ENCODE measurements around the gene PRKAR1B. TPM values are rescaled to one million over a fixed set of nuclear protein-coding genes. Genes with fewer than 3 reads are reported as not detected.

Gene PRKAR1B
- total RNA-seq, 1 experiment from 2014 or later, result 9.6 TPM

DNA sequence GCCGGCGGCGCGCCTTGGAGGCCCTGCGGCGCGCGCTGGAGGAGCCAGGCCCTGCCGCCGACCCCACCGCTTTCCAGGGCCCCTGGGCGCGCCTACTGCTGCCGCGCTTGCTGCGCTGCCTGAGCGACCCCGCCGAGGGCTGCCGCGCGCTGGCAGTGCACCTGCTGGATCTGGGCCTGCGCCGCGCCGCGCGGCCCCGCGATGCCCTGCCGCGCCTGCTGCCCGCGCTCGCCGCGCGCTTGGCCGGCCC lies 302 bp downstream of the PRKAR1B start:
- H3K9me3 ChIP-seq (ENCODE audit: low read length), result peaks cover 10% of the 10 kb centered on the region
- DNase-seq, result no peak
- peaks cover 22% of the 10 kb centered on the region for H3K4me1 ChIP-seq (ENCODE audit: low read length)
- no peaks in the 10 kb centered on the region for H4K20me1 ChIP-seq (ENCODE audit: insufficient read depth, low read depth, low read length)
- H3K79me2 ChIP-seq (ENCODE audit: low read length), result peaks cover 70% of the 10 kb centered on the region
- peak overlapping the region; percentile 86 for H3K4me3 ChIP-seq (ENCODE audit: low read length)
- peaks cover 51% of the 10 kb centered on the region for H3K36me3 ChIP-seq (ENCODE audit: insufficient read depth, low read length)
- H3K27ac ChIP-seq (ENCODE audit: low read length), result no peak overlapping the region
- H3K9ac ChIP-seq (ENCODE audit: low read length), result peak overlapping the region; percentile 90
- H3K9me2 ChIP-seq (replicated peaks; ENCODE audit: insufficient read depth, low read length), result no peaks in the 10 kb centered on the region
- H3K4me2 ChIP-seq (ENCODE audit: low read depth, low read length, poor library complexity, severe bottlenecking), result peak overlapping the region; percentile 93
- H3K27me3 ChIP-seq (ENCODE audit: low read length), result no peaks in the 10 kb centered on the region
- no peak overlapping the region for H2AFZ ChIP-seq (ENCODE audit: low read length)

DNA sequence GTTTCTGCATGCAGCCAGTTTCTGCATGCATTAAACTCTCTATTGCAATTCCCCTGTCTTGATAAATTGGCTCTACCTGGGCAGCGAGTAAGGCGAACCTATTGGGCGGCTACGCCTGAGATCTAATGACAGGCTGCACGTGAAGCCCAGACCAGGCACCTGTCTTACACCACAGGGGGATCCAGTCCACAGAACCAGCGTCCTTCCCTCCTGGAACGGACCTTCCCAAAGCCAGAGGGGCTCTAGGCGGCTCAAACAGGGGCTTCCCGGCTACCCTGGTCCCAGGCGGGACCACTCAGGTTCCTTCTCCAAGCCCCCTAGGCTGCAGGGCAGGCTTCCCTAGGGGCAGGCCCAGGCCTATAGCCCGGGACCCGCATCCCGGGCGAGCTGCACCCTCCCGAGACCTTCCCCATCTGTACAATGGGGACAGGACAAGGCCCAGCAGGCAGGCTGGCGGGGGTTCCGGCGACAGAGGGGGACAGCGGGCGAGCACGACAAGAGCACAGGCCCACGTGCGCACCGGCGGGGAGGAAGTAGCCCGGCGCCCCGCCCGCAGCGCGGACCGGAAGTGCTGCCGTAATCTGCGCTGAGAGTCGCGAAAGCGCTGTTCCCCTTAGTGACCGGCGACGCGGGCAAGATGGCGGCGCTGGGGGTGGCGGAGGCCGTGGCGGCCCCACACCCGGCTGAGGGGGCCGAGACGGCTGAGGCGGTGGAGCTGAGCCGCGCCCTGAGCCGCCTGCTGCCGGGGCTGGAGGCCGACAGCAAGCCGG lies 812 bp downstream of the PRKAR1B start, which contains the start of gene DNAAF5:
Gene DNAAF5, plus strand, starts transcription at position 616 of the 770 bp plus-strand sequence. Its CDS starts 22 bp downstream, at position 638.
- Histone ChIP-seq H3K27ac (ENCODE audit: low read length) (peak within 1 kb of the TSS; percentile 44; the same call in 1 of the 2 replicates), H3K9me3 (ENCODE audit: low read length) (peaks cover 10% of the 10 kb centered on the region), H3K4me3 (ENCODE audit: low read length) (peak within 1 kb of the TSS; percentile 86), H3K79me2 (ENCODE audit: low read length) (peaks cover 69% of the 10 kb centered on the region), H3K4me2 (ENCODE audit: low read depth, low read length, poor library complexity, severe bottlenecking) (peak within 1 kb of the TSS; percentile 93), H3K36me3 (ENCODE audit: insufficient read depth, low read length) (peaks cover 49% of the 10 kb centered on the region), H3K9me2 (replicated peaks; ENCODE audit: insufficient read depth, low read length) (no peaks in the 10 kb centered on the region), H3K9ac (ENCODE audit: low read length) (peak within 1 kb of the TSS; percentile 90), H2AFZ (ENCODE audit: low read length) (no peak within 1 kb of the TSS), H3K4me1 (ENCODE audit: low read length) (peaks cover 22% of the 10 kb centered on the region), H3K27me3 (ENCODE audit: low read length) (no peaks in the 10 kb centered on the region), H4K20me1 (ENCODE audit: insufficient read depth, low read depth, low read length) (no peaks in the 10 kb centered on the region)
- DNase-seq, result peak; percentile 97

DNA sequence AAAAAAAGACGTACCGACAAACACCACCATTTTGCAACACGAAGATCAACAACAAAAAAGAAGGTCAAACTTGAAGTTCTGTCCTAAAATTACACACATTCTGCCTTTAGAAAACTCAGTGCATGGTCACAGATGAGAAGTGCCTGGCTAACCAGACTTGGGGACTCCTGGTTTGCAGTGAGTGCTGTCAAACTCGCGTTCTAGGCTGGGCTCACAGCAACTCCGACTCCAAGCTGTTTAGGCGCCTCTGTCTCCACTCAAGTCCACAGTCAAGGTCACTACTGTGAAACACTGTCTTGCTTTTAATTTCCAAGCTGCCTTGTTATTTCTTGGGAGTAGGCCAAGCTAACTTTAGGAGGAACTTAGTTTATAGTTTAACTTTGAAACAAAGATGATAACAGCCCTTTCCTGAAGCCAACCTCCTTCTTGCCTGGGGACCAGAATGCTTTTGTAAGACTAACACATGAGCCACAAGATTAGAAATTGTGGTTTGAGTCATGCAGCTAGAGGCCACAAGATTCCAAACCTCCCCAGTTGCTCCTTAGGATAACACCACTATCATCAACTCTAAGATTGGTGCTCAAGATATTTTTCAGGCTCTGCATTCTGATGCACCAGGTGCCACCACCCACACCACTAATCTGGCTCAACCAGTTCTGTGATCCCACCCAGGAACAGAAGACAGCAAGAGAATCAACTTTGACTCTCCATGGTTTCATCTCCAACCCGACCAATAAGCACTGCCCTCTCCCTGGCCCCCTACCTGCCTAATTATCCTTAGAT lies 1.7 kb downstream of the PRKAR1B start:
- Histone ChIP-seq H3K27ac (ENCODE audit: low read length) (no peak overlapping the region; the same call in 1 of the 2 replicates), H3K9ac (ENCODE audit: low read length) (peak overlapping the region; percentile 90)
- DNase-seq, result no peak

DNA sequence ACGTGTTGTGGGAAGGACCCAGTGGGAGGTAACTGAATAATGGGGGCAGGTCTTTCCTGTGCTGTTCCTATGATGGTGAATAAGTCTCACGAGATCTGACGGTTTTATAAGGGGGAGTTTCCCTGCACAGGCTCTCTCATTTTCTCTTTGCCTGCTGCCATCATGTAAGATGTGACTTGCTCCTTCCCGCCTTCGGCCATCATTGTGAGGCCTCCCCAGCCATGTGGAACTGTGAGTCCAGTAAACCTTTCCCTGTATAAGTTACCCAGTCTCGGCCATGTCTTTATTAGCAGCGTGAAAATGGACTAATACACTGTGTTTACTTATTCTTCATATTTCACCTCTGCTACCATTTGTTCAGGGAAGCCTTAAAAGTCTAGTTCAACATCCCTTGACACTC lies 2.8 kb downstream of the PRKAR1B start:
- peaks cover 36% of the 10 kb centered on the region for H3K36me3 ChIP-seq (ENCODE audit: insufficient read depth, low read length)
- no peak overlapping the region for H3K4me2 ChIP-seq (ENCODE audit: low read depth, low read length, poor library complexity, severe bottlenecking)
- no peaks in the 10 kb centered on the region for H4K20me1 ChIP-seq (ENCODE audit: insufficient read depth, low read depth, low read length)
- no peak overlapping the region for H3K27ac ChIP-seq (ENCODE audit: low read length)
- H3K79me2 ChIP-seq (ENCODE audit: low read length), result peaks cover 79% of the 10 kb centered on the region
- H3K4me1 ChIP-seq (ENCODE audit: low read length), result peaks cover 22% of the 10 kb centered on the region
- 0 out of 2 replicates have a peak overlapping the region, but pooled peaks have one; percentile 22 for H3K4me3 ChIP-seq (ENCODE audit: low read length)
- H3K27me3 ChIP-seq (ENCODE audit: low read length), result no peaks in the 10 kb centered on the region
- no peak overlapping the region for H2AFZ ChIP-seq (ENCODE audit: low read length)
- DNase-seq, result no peak
- H3K9ac ChIP-seq (ENCODE audit: low read length), result no peak overlapping the region
- H3K9me3 ChIP-seq (ENCODE audit: low read length), result peaks cover 10% of the 10 kb centered on the region
- H3K9me2 ChIP-seq (replicated peaks; ENCODE audit: insufficient read depth, low read length), result no peaks in the 10 kb centered on the region

More for the DNA sequence above, 1.7 kb downstream of the PRKAR1B start:
- Histone ChIP-seq H2AFZ (ENCODE audit: low read length) (no peak overlapping the region), H3K27me3 (ENCODE audit: low read length) (no peaks in the 10 kb centered on the region), H3K4me2 (ENCODE audit: low read depth, low read length, poor library complexity, severe bottlenecking) (peak overlapping the region; percentile 93), H3K9me2 (replicated peaks; ENCODE audit: insufficient read depth, low read length) (no peaks in the 10 kb centered on the region), H4K20me1 (ENCODE audit: insufficient read depth, low read depth, low read length) (no peaks in the 10 kb centered on the region), H3K4me1 (ENCODE audit: low read length) (peaks cover 22% of the 10 kb centered on the region), H3K36me3 (ENCODE audit: insufficient read depth, low read length) (peaks cover 45% of the 10 kb centered on the region), H3K9me3 (ENCODE audit: low read length) (peaks cover 10% of the 10 kb centered on the region), H3K79me2 (ENCODE audit: low read length) (peaks cover 72% of the 10 kb centered on the region), H3K4me3 (ENCODE audit: low read length) (peak overlapping the region; percentile 86)

DNA sequence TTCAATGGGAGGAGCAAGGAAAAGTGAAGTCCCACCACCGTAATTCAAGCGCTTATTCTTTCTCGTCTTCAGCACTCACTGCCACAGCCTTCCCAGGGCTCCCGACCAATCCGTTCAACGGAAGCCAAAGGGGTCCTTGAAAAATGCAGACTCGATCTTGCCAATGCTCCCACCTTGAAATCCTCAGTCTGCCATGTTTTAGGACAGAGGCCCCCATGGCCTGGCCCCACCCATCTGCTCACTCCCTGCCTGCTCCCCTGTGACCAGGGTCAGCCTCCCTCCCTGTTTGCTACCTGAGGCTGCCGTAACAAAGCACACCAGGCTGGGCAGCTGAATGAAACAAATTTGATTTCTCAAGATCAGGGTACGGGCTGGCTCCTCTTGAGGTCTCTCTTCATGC lies 3.5 kb downstream of the PRKAR1B start:
- peaks cover 73% of the 10 kb centered on the region for H3K79me2 ChIP-seq (ENCODE audit: low read length)
- H3K36me3 ChIP-seq (ENCODE audit: insufficient read depth, low read length), result peaks cover 36% of the 10 kb centered on the region

DNA sequence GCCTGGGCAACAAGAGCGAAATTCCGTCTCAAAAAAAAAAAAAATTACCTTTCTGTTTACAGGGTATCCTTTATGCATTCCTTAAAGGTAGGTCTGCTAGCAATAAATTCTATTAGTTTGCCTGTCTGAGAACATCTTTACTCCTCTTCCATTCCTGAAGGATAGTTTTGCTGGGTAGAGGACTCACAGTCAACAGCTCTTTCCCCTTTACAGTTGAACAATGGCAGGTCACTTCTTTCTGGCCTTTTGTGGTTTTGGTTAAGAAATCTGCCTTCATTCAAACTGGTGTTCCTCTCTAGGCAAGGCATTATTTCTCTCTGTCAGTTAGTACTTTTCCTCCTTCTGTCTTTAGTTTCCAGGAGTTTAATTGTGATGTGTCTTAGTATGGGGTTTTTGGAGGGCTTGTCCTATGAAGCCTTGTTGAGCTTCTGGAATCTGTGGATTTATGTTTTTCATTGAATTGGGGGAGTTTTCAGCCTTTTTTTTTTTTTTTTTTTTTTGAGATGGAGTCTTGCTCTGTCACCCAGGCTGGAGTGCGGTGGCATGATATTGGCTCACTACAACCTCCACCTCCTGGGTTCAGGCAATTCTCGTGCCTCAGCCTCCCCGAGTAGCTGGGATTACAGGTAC lies 5.3 kb downstream of the PRKAR1B start:
- Histone ChIP-seq H3K9ac (ENCODE audit: low read length) (no peak overlapping the region), H4K20me1 (ENCODE audit: insufficient read depth, low read depth, low read length) (no peaks in the 10 kb centered on the region), H3K4me3 (ENCODE audit: low read length) (no peak overlapping the region), H3K79me2 (ENCODE audit: low read length) (peaks cover 62% of the 10 kb centered on the region), H3K27me3 (ENCODE audit: low read length) (no peaks in the 10 kb centered on the region), H3K9me2 (replicated peaks; ENCODE audit: insufficient read depth, low read length) (no peaks in the 10 kb centered on the region), H3K4me1 (ENCODE audit: low read length) (peaks cover 13% of the 10 kb centered on the region), H2AFZ (ENCODE audit: low read length) (no peak overlapping the region), H3K4me2 (ENCODE audit: low read depth, low read length, poor library complexity, severe bottlenecking) (no peak overlapping the region), H3K36me3 (ENCODE audit: insufficient read depth, low read length) (peaks cover 36% of the 10 kb centered on the region), H3K9me3 (ENCODE audit: low read length) (peaks cover 10% of the 10 kb centered on the region), H3K27ac (ENCODE audit: low read length) (no peak overlapping the region)
- peak; percentile 58 for DNase-seq

More for the DNA sequence above, 3.5 kb downstream of the PRKAR1B start:
- Histone ChIP-seq H3K4me2 (ENCODE audit: low read depth, low read length, poor library complexity, severe bottlenecking) (no peak overlapping the region), H3K27me3 (ENCODE audit: low read length) (no peaks in the 10 kb centered on the region), H3K4me1 (ENCODE audit: low read length) (peaks cover 22% of the 10 kb centered on the region), H3K27ac (ENCODE audit: low read length) (no peak overlapping the region), H2AFZ (ENCODE audit: low read length) (no peak overlapping the region), H3K9ac (ENCODE audit: low read length) (no peak overlapping the region), H3K9me2 (replicated peaks; ENCODE audit: insufficient read depth, low read length) (no peaks in the 10 kb centered on the region), H3K9me3 (ENCODE audit: low read length) (peaks cover 10% of the 10 kb centered on the region), H4K20me1 (ENCODE audit: insufficient read depth, low read depth, low read length) (no peaks in the 10 kb centered on the region), H3K4me3 (ENCODE audit: low read length) (no peak overlapping the region)
- DNase-seq, result no peak

DNA sequence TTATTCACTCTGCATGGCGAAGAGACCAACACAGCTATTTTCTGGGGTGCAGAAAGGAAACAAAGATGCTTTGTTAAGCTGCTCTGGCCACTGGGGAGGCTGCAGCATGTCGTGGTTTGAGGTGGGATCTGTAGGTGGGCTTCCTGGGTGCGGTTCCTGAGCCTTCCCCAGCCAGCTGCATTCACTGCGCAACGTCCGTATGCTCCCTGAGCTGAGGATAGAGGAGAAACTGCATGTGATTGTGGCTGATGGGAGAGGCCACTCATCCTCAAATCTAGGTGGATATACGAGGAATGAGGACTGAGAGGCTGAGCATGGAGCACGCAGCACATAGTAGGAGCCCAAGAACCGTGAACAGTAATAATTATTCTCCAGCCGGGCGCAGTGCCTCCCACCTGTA lies 10.4 kb downstream of the PRKAR1B start:
- Histone ChIP-seq H3K9me2 (replicated peaks; ENCODE audit: insufficient read depth, low read length) (no peaks in the 10 kb centered on the region), H3K4me1 (ENCODE audit: low read length) (no peaks in the 10 kb centered on the region), H3K9ac (ENCODE audit: low read length) (no peak overlapping the region)

DNA sequence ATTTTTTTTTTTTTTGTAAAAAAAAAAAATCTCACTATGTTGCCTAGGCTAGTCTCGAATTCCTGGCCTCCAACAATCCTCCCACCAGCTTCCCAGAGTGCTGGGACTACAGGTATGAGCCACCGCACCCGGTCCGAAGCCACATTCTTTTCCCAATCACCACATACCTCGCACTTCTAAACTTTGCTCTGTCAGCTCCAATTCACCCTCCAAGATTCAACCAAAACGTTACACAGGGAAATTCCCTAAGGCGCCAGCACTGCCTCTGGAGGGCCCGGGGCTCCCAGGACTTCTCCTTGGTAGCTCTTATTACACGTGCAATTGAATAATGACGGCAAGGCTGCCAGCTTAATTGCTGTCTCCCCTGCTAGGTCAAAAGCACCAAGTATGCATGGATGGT lies 10.9 kb downstream of the PRKAR1B start:
- no peaks in the 10 kb centered on the region for H3K9me3 ChIP-seq (ENCODE audit: low read length)
- H3K27ac ChIP-seq (ENCODE audit: low read length), result no peak overlapping the region
- H3K4me2 ChIP-seq (ENCODE audit: low read depth, low read length, poor library complexity, severe bottlenecking), result no peak overlapping the region
- no peaks in the 10 kb centered on the region for H4K20me1 ChIP-seq (ENCODE audit: insufficient read depth, low read depth, low read length)
- H3K9ac ChIP-seq (ENCODE audit: low read length), result no peak overlapping the region
- H3K9me2 ChIP-seq (replicated peaks; ENCODE audit: insufficient read depth, low read length), result no peaks in the 10 kb centered on the region
- no peaks in the 10 kb centered on the region for H3K36me3 ChIP-seq (ENCODE audit: insufficient read depth, low read length)
- H2AFZ ChIP-seq (ENCODE audit: low read length), result no peak overlapping the region
- DNase-seq, result no peak
- no peaks in the 10 kb centered on the region for H3K27me3 ChIP-seq (ENCODE audit: low read length)
- H3K4me3 ChIP-seq (ENCODE audit: low read length), result no peak overlapping the region
- no peaks in the 10 kb centered on the region for H3K4me1 ChIP-seq (ENCODE audit: low read length)
- H3K79me2 ChIP-seq (ENCODE audit: low read length), result peaks cover 26% of the 10 kb centered on the region

More for the DNA sequence above, 10.4 kb downstream of the PRKAR1B start:
- no peak overlapping the region for H3K27ac ChIP-seq (ENCODE audit: low read length)
- H4K20me1 ChIP-seq (ENCODE audit: insufficient read depth, low read depth, low read length), result no peaks in the 10 kb centered on the region
- no peak for DNase-seq
- H3K27me3 ChIP-seq (ENCODE audit: low read length), result no peaks in the 10 kb centered on the region
- no peak overlapping the region for H2AFZ ChIP-seq (ENCODE audit: low read length)
- H3K79me2 ChIP-seq (ENCODE audit: low read length), result peaks cover 28% of the 10 kb centered on the region
- H3K36me3 ChIP-seq (ENCODE audit: insufficient read depth, low read length), result peaks cover 2% of the 10 kb centered on the region; the same call in 1 of the 2 replicates
- no peak overlapping the region for H3K4me3 ChIP-seq (ENCODE audit: low read length)
- H3K9me3 ChIP-seq (ENCODE audit: low read length), result no peaks in the 10 kb centered on the region
- H3K4me2 ChIP-seq (ENCODE audit: low read depth, low read length, poor library complexity, severe bottlenecking), result no peak overlapping the region

Data from Karpas-422 (cell line).